ENCODE results near the gene FOXJ2.
A peak's percentile ranks its signal among the peaks of the same experiment; 100 is the strongest.
"Not testable (repeated sequence)": the region's sequence is repeated elsewhere in the genome, so short reads cannot be mapped to it uniquely, and the experiment has no call there.

Gene FOXJ2

DNA sequence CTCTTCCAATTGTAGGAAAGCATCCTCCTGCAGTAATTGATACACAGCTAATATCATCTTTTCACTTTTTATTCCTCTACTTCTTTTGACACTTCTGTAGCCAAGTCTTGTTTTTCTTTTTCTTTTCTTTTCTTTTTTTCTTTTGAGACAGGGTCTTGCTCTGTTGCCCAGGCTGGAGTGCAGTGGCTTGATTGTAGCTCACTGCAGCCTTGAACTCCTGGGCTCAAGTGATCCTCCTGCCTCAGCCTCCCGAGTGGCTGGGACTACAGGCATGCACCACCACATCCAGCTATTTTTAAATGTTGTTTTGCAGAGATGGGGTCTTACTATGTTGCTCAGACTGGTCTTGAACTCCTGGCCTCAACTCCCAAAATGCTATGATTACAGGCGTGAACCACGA lies 39.3 kb downstream of the FOXJ2 start:
- not testable (repeated sequence) for DNase-seq

DNA sequence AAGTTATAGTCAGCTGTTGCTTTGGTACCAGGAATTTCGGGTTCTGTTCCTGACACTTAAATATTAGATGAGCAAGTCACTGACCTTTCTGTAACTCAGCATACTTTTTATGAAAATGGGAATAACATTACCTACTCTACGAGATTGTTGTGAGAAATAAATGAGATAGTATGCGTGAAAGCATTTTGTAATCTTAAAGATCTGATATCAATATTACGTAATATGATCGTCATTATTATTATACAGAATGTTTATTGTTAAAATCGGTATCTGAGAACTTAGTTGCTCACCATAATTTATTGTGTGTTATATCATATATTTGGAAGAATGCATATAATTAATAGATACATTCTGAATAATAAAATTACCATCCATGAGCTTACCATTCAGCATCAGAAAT lies 43.4 kb downstream of the FOXJ2 start:
- DNase-seq, result no peak

DNA sequence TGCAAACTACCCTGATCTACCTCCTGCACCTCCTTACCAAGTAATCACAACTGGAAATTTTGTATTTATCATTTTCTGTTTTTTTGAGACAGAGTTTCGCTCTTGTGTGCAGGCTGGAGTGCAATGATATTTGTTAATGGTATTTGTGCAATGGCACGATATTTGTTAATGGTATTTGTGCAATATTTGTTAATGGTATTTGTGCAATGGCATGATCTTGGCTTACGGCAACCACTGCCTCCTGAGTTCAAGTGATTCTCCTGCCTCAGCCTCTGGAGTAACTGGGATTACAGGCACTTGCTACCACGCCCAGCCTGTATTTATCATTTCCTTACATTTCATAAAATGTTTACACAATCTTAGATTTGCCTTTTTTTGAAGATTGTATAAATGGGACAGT lies 43.9 kb downstream of the FOXJ2 start:
- DNase-seq, result no peak

DNA sequence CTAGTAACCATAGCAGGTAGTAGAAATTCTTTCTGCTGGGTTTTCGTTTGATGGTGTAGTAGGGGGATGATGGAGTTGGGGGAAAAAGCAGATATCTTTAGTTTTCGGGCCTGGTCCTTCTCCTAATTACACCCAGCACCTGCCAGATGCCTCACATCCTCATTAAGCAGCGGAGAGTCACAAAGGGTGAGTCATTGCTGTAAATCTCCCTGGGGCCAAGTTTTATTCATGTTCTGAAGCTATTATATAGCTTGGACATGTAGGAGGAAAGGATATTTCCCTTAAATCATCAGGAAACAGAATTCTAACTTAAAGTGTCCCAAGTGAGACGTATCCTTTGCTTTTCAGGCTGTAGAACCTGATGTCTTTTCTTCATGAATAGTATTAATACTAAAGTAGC lies 44.7 kb downstream of the FOXJ2 start:
- DNase-seq, result no peak

DNA sequence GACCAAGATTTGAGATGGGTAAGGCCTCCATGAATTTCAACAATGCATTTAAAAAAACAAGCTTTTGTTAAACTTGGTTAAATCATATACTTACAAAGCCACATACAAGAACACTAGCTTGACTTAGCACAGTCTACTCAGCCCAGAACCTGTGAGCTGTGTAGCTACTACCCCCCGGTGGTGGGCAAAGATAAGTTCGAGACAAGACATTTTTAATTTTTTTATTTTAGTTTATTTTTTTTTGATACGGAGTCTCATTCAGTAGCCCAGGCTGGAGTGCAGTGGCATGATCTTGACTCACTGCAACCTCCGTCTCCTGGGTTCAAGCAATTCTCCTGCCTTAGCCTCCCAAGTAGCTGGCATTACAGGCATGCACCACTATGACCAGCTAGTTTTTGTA lies 45.9 kb downstream of the FOXJ2 start:
- peak; percentile 60 for DNase-seq

DNA sequence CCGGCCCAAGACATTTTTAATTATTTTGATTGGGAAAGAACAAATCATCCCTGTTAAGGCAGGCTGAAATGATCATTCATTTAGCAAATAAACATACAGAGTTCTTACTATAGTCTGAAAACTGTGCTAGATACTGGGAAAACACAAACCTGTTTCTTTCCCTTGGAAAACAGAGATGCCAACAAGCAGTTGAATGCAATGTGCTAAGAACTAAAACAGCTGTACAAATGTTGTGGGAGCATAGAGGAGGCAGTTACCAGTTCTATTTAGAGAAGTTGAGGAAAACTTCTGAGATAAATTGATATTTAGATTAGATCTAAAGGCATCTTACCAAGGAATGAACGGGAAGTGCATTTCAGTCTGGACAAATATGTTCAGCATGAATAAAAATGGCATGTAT lies 46.4 kb downstream of the FOXJ2 start:
- DNase-seq, result no peak

DNA sequence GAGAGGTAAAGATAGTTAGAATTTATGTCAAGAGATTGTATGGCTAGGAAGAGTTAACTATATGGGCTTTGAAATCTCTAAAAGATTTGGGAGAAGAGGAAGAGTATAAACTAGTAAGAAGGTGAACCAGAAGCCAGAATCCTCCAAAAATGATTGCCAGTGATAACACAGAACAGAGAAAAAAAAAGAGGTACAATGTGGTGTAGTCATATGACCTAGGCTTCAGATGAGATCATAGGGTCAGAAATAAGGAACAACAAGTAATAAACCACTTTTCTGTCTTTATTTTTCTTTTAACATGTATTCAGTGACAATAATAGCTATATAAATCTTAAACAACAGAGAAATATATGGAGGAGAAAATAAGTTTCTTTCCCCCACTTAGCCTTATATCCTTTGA lies 47.6 kb downstream of the FOXJ2 start:
- no peak for DNase-seq

DNA sequence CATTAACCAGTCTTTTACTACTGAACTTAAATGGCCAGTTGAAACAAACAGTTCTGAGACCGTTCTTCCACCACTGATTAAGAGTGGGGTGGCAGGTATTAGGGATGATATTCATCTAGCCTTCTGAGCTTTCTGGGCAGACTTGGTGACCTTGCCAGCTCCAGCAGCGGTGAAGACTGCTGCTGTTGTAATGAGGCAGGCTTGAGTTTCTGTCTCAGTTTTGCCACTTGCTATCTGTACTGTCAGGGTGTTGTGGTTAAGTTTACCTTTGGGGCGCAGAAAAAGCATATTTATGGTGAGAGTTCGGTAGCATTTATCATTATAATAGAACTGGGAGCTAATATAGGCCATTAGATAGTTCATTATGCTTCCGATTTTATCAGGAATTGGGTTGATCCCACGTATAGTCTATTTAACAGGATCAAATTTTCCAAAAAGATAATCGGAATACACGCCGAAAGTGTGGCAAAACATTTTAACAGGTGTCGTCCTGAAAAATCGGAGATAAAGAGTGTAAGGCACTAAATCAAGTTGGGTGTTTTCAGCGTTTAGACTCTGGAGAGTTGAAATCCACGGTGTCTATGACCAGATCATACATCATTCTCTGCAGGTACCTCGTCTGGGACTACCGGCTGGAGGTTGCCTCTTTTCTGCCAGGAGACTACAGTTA lies 48.9 kb downstream of the FOXJ2 start:
- DNase-seq, result peak; percentile 5

DNA sequence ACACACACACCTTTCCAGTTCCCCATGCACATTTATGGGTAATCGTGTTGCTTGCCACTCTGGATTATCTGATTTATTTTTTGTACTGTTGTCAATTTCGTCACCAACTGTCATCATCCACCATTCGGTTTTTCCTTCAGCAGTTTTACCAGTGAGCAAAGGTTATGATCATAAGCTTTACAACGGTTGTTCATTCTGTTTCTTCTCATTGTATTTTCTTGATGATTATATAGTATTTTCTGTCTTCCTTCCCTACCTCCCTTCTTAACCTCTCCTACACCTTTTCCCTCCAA lies 50.2 kb downstream of the FOXJ2 start:
- no peak for DNase-seq

DNA sequence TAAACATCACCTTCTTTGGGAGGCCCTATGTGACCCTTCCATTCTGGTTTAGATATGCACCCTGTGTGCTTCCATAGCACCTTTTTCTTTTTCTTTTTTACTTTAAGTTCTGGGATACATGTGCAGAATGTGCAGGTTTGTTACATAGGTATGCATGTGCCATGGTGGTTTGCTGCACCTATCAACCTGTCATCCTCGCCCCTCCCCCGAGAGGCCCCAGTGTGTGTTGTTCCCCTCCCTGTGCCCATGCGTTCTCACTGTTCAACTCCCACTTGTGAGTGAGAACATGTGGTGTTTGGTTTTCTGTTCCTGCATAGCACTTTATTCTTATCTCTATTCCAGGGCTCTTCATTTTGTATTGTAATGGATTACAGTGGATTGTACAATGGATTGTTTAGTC lies 51.8 kb downstream of the FOXJ2 start:
- DNase-seq, result peak; percentile 8

DNA sequence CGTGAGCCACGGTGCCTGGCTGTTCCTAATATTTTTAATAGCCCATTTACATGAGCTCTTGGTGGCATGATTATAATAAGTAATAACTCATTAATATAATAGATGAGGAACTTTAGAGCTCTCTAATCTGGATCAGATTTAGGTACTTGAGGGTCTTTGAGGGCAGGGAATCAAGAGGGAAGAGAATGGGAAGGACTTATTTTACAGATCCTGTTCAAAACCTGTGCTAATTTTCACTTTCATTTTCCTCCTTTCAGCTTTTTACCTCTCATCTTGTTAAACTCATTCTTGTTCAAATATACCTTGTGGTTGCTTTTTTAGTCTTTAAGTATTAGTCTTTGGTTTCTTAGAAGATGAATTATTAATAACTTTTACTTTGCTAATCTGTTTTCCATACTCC lies 55.1 kb downstream of the FOXJ2 start:
- DNase-seq, result no peak

DNA sequence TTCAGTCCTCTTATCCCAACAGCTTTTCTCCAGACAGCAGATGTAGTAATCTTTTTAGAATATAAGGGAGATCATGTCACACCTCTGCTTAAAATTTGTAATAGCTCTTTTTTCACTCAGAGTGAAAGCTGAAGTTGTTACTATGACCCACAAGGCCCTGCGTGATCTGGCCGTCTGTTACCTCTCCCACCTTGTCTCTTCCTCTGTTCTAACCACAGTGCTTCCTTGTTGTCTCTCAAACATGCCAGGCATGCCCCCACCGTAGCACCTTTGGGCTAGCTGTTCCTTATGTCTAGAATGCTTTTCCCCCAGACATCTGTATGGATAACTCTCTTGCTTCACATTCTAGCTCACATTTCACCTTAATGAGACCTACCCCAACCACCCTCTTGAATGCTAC lies 56.1 kb downstream of the FOXJ2 start:
- DNase-seq, result peak; percentile 4

DNA sequence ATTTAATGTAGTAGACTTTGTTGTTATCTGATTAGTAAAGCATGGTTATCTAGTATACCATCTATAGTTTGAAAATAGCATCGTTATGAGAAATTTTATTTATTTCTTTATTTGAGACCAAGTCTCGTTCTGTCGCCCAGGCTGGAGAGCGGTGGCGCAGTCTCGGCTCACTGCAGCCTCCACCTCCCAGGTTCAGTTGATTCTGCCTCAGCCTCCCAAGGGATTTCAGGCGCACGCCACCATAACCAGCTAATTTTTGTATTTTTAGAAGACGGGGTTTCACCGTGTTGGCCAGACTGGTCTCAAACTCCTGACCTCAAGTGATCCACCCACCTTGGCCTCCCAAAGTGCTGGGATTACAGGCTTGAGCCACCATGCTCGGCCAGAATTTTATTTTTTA lies 56.8 kb downstream of the FOXJ2 start:
- not testable (repeated sequence) for DNase-seq

DNA sequence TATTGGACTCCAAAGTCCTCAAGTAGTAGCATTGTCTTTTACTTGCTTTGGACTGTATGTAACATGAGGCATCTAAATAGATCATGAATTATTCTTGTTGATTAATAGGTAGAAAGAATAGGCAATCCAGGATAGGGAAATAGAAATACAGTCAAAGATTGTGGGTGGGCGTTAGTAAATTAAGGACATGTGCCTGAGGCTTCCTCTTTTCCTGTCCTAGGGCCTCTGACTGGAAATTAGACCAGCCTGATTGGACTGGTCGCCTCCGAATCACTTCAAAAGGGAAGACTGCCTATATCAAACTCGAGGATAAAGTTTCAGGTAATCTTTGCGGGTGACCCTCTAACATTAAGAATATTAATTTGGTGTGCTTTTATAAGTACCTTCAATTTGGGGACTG lies 57.2 kb downstream of the FOXJ2 start:
- no peak for DNase-seq

DNA sequence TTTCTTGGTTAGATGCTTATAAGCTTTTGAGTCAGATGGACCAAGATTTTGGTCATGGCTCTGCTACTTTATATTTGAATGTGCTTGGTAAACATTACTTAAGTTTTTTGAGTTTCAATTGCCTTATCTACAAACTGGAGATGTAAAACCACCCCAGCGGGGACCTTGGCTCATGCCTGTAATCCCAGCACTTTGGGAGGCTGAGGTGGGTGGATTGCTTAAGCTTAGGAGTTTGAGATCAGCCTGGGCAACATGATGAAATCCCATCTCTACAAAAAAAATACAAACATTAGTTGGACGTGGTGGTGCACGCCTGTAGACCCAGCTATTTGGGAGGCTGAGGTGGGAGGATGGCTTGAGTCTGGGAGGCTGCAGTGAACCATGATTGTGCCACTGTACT lies 60.8 kb downstream of the FOXJ2 start:
- DNase-seq, result no peak

DNA sequence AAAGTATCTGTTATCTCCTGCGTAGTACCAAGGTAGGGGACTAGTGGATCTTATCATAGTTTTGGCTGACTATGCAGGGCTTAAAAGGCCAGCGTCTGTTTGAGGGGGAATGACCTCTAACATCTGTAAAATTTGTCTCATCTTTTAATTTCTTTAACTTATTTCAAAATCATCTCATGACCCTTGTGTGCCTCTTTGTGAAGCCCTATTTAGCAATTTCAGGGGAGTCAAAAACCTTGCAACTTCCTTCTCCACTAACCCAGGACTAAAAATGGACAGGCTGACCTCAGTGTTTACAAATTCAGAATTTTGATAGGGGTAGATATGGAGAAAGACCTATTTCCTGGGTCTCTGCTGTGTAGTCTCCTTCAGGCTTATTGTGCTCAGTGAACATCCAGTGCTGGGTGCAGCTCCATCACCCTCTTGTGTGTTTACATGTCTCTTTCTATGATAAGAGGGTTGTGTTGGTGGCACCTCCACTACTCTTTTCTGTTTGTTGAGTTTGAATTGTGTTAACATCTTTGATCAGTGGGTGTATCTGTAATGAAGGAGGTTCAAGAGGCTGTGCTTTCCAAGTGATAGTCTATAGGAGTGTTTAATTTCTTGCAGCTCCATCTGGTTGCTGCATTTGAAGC lies 63.9 kb downstream of the FOXJ2 start:
- no peak for DNase-seq

DNA sequence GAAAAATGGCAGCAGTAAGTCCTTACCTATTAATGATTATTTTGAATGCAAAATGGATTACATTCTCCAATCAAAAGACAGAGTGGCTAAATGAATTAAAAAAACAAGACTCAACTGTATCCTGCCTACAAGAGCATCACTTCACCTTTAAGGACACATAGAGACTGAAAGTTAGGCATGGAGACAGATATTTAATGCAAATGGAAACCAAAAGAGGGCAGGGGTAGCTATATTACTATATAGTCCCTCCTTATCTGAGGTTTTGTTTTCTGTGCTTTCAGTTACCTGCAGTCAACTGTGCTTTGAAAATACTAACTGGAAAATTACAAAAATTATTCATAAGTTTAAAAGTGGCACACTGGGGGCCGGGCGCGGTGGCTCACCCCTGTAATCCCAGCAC lies 66.7 kb downstream of the FOXJ2 start:
- DNase-seq, result no peak
